ENCODE measurements around the gene EOGT. TPM values are rescaled to one million over a fixed set of nuclear protein-coding genes. Genes with fewer than 3 reads are reported as not detected.
A peak's percentile ranks its signal among the peaks of the same experiment; 100 is the strongest.

EOGT gene
- total RNA-seq, 3 donors from 2014 or later: 10.4 to 11.5 (median 10.5) TPM

DNA sequence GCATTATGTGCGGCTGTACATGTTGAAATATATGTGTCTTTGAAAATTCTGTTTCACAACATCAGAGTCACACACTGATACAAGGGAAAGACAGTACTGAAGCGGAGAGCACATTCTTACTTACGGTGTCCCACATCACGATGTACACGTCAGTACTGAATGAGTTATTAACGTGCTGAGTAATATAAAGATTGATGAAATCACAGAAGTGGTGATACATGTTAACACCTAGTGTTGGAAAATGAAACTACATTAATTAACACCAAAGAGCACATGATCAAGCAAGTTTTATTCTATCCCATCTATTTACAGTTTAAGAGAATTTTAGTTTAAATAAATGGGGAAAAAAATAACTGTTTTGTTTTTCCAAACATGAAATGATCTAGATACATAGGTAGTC lies 15.6 kb downstream of the EOGT start:
- peak; percentile 78 to 93 for ATAC-seq

DNA sequence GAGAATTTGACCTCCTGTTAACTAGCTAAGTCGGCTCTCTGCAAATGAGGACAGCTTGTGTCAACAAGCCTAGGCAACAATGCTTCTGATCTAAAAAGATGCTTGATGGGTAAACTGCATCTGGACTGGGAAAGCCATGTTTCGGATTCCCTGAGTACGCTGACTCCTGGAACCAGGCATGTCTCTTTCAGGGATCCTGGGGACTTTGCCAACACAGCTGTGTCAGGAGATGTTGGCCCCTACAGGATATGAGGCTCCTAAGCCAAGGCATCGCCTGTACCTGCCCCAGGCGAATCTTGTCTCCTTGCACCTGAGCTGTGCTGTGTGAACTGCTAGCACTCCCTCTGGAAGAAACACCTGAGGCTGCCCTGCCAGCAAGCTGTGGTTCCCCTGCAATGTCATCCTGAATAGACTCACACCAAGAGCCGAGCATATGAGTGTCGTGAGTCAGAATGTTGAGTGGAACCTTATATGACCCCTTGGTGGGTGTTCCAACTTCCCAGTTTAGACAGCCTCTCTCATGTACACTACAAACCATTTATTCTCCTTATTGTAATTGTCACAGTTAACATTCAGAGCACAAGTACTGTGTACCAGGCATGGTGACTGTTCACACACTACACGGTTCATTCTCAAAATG lies 17.0 kb downstream of the EOGT start:
- H3K36me3 Mint-ChIP-seq (ENCODE audit: insufficient read depth): peaks cover 48% of the 10 kb centered on the region
- H3K4me3 Mint-ChIP-seq: no peak overlapping the region
- no peaks in the 10 kb centered on the region for H3K9me3 Mint-ChIP-seq
- ATAC-seq (peak; percentile 36 to 53), DNase-seq (no peak)
- peaks cover 6% of the 10 kb centered on the region for H3K4me1 Mint-ChIP-seq (ENCODE audit: low read depth)
- H3K27me3 Mint-ChIP-seq (ENCODE audit: low read depth): no peaks in the 10 kb centered on the region

More for the DNA sequence above, 15.6 kb downstream of the EOGT start:
- H3K36me3 Mint-ChIP-seq (ENCODE audit: insufficient read depth): peaks cover 40% of the 10 kb centered on the region
- H3K9me3 Mint-ChIP-seq: no peaks in the 10 kb centered on the region
- H3K4me1 Mint-ChIP-seq (ENCODE audit: low read depth): peaks cover 6% of the 10 kb centered on the region
- no peak for DNase-seq
- H3K4me3 Mint-ChIP-seq: no peak overlapping the region
- H3K27me3 Mint-ChIP-seq (ENCODE audit: low read depth): no peaks in the 10 kb centered on the region

DNA sequence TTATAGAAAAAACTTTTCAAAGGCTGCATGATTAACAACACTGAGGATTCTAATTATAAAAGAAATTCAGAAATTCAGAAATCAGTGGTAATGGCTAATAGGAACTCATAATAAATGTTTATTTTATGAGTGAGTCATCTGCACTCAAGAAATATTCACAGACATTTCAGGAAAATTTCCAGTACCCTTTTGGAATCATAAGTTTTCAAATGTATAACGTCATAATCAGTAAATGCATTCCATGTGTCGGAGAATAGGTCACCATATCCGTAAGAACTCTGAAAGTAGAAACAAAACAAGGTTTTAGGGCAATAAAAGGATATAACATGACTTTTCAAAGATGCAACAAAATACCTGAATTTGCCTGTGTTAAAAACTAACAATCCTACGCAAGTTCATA lies 24.7 kb downstream of the EOGT start:
- DNase-seq (no peak), ATAC-seq (no peak)
- no peaks in the 10 kb centered on the region for H3K9me3 Mint-ChIP-seq
- H3K36me3 Mint-ChIP-seq (ENCODE audit: insufficient read depth): peaks cover 63% of the 10 kb centered on the region
- H3K4me1 Mint-ChIP-seq (ENCODE audit: low read depth): no peaks in the 10 kb centered on the region
- no peaks in the 10 kb centered on the region for H3K27me3 Mint-ChIP-seq (ENCODE audit: low read depth)
- H3K4me3 Mint-ChIP-seq: no peak overlapping the region

DNA sequence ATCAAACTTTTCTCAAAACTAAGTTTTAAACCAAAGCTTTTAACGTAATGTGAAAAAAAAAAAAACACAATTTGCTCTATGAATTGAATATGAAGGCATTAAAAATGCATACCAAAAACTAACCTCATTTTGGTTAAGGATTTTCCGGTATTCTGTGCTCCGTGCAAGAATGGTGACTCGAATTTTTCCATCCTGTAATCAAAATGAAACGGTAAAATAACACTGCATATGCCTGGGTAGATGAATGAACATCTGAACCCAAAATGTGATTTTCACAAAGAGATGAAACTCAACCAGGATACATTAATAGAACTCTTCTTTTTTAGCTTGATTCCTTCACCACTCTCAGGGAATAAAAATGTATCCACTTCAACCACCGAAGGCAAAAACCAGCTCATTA lies 26.2 kb downstream of the EOGT start:
- DNase-seq (no peak), ATAC-seq (no peak)
- Mint-ChIP-seq H3K4me3 (no peak overlapping the region), H3K36me3 (ENCODE audit: insufficient read depth) (peaks cover 59% of the 10 kb centered on the region), H3K4me1 (ENCODE audit: low read depth) (no peaks in the 10 kb centered on the region), H3K27me3 (ENCODE audit: low read depth) (no peaks in the 10 kb centered on the region), H3K9me3 (no peaks in the 10 kb centered on the region)

DNA sequence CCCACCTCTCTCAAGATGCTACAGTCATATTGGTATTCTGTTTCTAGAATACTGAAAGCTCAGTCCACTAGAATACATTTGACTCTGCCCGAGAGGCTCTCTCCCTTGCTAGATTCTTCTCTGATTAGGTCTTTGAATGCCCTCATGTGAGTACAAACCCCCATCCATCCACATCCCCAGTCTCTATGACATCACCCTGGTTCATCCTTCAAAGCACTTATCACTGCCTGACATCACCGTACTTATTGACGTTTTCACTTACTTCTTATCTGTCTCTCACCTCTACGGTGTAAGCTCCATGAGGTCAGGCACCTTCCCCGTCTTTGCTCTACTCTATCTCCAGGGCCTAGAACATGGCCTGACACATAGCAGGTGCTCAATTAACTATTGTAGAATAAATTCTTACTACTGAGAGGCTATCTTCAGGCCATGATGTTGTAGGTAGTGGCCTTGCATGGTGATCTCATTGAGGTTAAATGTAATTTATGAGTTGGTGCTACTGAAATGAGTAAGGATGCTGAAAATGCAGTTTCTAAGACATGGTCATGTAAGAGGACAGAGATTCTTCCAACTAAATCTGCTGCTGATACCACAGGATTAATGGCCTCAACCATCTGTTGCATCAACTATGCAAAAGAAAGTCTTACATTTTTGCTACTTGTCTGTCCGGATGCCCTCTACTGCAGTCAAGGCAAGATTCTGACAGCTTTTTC lies 26.8 kb downstream of the EOGT start:
- H3K27me3 Mint-ChIP-seq (ENCODE audit: low read depth): no peaks in the 10 kb centered on the region
- H3K4me3 Mint-ChIP-seq: no peak overlapping the region
- peaks cover 54% of the 10 kb centered on the region for H3K36me3 Mint-ChIP-seq (ENCODE audit: insufficient read depth)
- DNase-seq (no peak), ATAC-seq (peak in 1 of 2 donors; percentile 50)
- no peaks in the 10 kb centered on the region for H3K4me1 Mint-ChIP-seq (ENCODE audit: low read depth)
- H3K9me3 Mint-ChIP-seq: no peaks in the 10 kb centered on the region

DNA sequence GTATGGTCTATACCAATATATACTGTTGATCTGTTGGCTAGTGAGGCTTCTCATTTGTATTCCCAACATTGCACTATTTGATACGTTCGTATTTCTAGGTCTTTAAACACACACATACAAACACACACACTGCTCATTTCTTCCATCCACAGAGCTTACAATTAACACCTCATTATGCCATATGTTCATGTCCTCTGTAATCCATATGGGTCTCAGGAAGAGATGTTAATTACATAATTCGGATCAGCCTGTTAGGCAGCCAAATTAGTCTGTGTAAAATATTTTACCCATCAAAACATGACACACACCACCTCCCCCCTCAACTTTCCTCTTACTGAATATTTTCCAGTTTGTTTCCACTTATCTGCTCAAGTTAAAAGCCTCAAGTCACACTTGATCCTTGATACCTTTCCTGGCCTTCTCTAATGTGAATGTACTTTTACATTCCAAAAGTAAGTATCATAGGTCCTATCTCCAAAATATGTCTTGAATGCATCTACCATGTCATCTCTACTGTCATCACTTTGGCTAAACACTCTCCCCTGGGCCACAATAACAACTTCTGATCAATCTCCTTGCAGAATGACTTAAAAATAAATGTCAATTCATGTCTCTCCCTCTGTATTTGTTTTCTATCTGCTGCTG lies 28.2 kb downstream of the EOGT start:
- H3K36me3 Mint-ChIP-seq (ENCODE audit: insufficient read depth): peaks cover 60% of the 10 kb centered on the region
- DNase-seq: no peak
- no peak for ATAC-seq
- no peaks in the 10 kb centered on the region for H3K9me3 Mint-ChIP-seq
- no peaks in the 10 kb centered on the region for H3K27me3 Mint-ChIP-seq (ENCODE audit: low read depth)
- H3K4me3 Mint-ChIP-seq: no peak overlapping the region
- H3K4me1 Mint-ChIP-seq (ENCODE audit: low read depth): no peaks in the 10 kb centered on the region

DNA sequence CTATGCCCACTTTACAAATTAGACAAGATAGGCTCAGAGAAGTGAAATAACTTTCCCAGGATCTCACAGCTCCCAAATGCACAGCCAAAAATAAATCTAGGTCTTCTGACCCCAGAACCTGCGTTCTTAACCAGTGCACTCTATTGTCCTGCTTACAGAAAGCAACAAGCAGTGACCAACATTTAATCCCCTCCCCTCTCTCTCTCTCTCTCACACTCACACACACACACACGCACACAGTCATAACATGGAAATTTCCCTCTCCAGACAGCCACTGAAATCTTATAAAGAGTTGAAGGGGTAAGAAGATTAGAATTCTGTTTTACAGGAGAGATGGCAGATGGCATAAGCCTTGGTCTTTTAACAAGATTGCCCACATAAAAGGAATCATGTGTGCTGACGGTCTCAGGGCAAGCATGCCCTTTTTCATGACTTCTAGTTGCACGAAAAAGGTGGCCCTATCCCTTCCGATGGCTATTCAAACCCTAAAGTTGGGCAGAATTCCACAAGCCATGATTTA lies 29.4 kb downstream of the EOGT start:
- DNase-seq: no peak
- Mint-ChIP-seq H3K9me3 (no peaks in the 10 kb centered on the region), H3K36me3 (ENCODE audit: insufficient read depth) (peaks cover 63% of the 10 kb centered on the region)

DNA sequence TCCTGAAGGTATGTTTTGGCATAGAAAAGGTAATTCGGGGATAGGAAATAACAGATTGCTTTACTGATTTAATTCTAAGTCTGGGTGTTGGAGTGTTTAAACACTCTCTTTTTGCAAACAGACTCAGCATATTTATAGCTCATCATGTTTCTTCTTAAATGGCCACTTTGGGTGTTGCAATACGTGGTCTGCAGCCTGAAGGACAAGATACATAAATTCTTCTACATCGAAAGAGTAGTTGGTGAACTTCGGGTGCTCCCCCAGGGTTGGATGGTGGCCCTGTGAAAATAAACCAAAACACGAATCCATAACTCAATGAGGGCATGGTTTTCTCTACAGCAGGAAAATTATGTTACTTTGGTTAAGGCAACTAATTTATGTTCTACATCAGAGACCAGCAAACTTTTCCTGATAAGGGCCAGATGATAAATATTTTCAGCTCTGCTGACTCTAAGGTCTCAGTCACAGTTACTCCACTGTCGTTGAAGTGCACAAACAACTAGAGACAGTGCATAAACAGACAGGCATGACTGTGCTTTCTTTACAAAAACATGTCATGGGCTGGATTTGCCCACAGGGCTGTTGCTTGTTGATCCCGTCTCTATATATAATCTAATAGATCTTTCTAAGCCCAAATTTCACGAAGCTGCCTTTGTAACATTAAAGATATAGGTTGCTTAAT lies 35.9 kb downstream of the EOGT start:
- DNase-seq: no peak
- no peaks in the 10 kb centered on the region for H3K4me1 Mint-ChIP-seq (ENCODE audit: low read depth)
- ATAC-seq: no peak
- H3K9me3 Mint-ChIP-seq: no peaks in the 10 kb centered on the region
- peaks cover 31% of the 10 kb centered on the region for H3K36me3 Mint-ChIP-seq (ENCODE audit: insufficient read depth)
- no peak overlapping the region for H3K4me3 Mint-ChIP-seq
- no peaks in the 10 kb centered on the region for H3K27me3 Mint-ChIP-seq (ENCODE audit: low read depth)

More for the DNA sequence above, 29.4 kb downstream of the EOGT start:
- no peak for ATAC-seq
- Mint-ChIP-seq H3K4me1 (ENCODE audit: low read depth) (no peaks in the 10 kb centered on the region), H3K27me3 (ENCODE audit: low read depth) (no peaks in the 10 kb centered on the region), H3K4me3 (no peak overlapping the region)

DNA sequence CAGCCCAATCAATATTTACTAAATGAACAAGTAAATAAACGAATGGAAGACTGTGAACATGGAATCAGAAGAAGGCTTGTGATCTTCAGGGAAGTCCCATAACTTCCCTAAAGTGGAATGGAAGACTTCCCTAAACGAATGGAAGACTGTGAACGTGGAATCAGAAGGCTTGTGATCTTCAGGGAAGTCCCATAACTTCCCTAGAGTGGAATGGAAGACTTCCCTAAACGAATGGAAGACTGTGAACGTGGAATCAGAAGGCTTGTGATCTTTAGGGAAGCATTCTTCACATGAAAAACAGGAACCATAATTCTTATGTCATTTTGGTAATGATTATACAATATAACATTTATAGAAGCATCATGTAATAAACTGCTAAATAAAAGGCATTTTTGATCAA lies 38.8 kb downstream of the EOGT start:
- Mint-ChIP-seq H3K27me3 (ENCODE audit: low read depth) (peaks cover 4% of the 10 kb centered on the region), H3K4me3 (no peak overlapping the region), H3K9me3 (no peaks in the 10 kb centered on the region), H3K4me1 (ENCODE audit: low read depth) (no peaks in the 10 kb centered on the region), H3K36me3 (ENCODE audit: insufficient read depth) (peaks cover 17% of the 10 kb centered on the region)
- no peak for DNase-seq
- ATAC-seq: no peak

DNA sequence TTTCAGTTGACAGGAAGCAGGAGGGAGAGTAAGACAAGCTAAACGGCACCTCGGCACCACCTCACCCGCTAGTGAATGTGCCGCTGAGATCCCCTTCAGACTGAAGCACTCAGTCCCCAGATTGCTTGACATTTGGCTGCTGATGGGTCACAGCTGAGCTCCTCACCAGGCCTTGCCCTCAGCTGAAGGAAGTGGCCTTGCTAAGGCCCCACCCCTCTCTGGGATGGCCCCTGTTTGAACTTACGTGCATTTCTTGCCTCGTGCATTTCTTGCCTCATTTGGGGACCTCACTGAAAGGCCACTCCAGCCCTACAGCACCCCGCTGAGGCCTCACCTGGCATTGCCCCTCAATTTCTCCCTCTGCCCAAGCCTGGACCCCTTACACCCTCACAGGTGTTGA lies 39.8 kb downstream of the EOGT start:
- DNase-seq: no peak
- Mint-ChIP-seq H3K4me3 (no peak overlapping the region), H3K36me3 (ENCODE audit: insufficient read depth) (peaks cover 13% of the 10 kb centered on the region), H3K9me3 (no peaks in the 10 kb centered on the region), H3K4me1 (ENCODE audit: low read depth) (no peaks in the 10 kb centered on the region), H3K27me3 (ENCODE audit: low read depth) (peaks cover 4% of the 10 kb centered on the region)
- ATAC-seq: no peak

DNA sequence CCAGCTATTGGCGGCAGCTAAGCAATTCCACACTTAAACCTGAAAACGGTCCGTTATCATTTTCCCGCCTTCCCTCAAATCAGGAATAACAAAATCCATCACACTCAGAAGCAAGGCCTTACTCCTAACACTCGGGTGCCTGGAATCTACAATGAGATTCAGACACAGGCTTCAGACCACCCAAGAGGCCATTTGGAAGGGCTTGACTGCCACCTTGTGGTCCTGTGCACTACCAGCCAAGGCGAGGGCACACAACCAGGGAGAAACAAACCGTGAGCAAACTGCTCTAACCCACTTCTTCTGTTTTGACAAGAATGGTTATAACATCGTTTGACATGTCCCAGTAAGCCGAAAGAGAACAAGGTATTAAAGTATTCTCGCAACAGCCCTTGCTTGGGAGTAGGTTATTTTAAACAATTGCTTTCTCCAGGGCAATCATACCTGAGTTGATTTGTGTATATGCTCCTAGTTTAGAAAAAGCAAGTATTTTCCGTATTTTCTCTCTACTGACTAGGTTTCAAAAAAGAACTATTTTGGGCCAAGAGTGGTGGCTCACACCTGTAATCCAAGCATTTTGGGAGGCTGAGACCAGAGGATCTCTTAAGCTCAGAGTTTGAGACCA lies 41.0 kb downstream of the EOGT start:
- DNase-seq (peak; percentile 9), ATAC-seq (peak; percentile 61 to 62)
- H3K4me1 Mint-ChIP-seq (ENCODE audit: low read depth): no peaks in the 10 kb centered on the region
- H3K36me3 Mint-ChIP-seq (ENCODE audit: insufficient read depth): peaks cover 4% of the 10 kb centered on the region
- H3K9me3 Mint-ChIP-seq: no peaks in the 10 kb centered on the region
- peaks cover 4% of the 10 kb centered on the region for H3K27me3 Mint-ChIP-seq (ENCODE audit: low read depth)
- no peak overlapping the region for H3K4me3 Mint-ChIP-seq

DNA sequence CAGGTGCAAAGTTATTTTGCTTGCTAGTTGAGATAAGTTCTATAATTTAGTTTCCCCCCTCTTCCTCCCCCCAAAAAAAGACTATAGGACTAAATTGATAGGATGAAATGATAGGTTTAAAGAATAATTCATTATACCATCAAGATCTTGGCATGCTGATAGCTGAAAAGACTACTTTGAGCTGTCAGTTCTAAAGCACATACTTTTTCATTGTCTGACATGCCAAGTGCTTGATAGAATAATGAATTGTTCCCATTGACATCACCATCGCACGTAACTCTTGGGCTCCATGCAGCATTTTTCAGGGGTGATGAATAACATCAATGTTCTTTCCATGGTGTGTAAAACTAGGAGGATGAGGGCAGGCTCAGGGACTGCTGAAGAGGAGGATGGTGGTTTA lies 48.8 kb downstream of the EOGT start:
- no peak for ATAC-seq
- H3K4me3 Mint-ChIP-seq: no peak overlapping the region
- no peak for DNase-seq
- H3K36me3 Mint-ChIP-seq (ENCODE audit: insufficient read depth): no peaks in the 10 kb centered on the region
- peaks cover 32% of the 10 kb centered on the region for H3K27me3 Mint-ChIP-seq (ENCODE audit: low read depth)
- H3K9me3 Mint-ChIP-seq: no peaks in the 10 kb centered on the region
- H3K4me1 Mint-ChIP-seq (ENCODE audit: low read depth): no peaks in the 10 kb centered on the region

DNA sequence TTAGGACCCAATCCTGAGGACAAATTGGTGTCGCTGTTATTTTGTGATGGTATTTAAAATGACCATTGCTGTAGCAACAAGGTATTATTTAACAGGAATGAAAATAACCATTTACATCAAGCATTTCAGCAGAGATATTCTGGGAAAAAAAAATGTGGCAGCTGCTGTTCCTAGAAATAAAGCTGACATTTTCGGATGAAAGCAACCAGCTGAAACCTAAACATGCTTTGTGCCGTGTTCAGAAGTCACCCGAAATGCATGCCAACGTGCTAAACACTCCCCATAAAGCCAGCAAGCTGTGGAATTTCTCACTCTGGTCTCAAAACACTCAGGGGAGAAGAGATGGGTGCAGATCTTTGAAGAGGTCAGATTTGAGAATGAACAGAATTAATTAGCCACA lies 49.6 kb downstream of the EOGT start:
- H3K9me3 Mint-ChIP-seq: no peaks in the 10 kb centered on the region
- H3K27me3 Mint-ChIP-seq (ENCODE audit: low read depth): peaks cover 40% of the 10 kb centered on the region
- H3K4me3 Mint-ChIP-seq: no peak overlapping the region
- H3K4me1 Mint-ChIP-seq (ENCODE audit: low read depth): no peaks in the 10 kb centered on the region
- no peak for ATAC-seq
- DNase-seq: no peak
- no peaks in the 10 kb centered on the region for H3K36me3 Mint-ChIP-seq (ENCODE audit: insufficient read depth)

DNA sequence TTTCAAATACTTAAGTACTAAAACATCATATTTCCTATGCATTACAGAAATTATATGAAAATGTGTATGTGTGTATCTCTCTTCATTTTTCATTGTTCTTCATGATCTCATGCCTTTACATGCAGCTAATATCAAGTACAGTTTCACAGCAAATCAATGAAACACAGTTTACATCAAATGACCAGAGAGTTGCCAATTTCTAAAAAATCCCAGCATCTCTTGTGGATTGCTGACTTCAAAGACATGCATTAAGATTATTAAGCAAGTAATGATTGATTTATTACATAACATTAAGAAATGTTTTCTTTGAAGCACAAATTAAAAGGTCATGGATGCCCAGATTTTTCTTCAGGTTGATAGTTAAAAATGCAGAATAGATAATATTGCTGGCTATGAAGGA lies 50.1 kb downstream of the EOGT start:
- Mint-ChIP-seq H3K27me3 (ENCODE audit: low read depth) (peaks cover 42% of the 10 kb centered on the region), H3K4me3 (no peak overlapping the region), H3K36me3 (ENCODE audit: insufficient read depth) (no peaks in the 10 kb centered on the region), H3K9me3 (no peaks in the 10 kb centered on the region), H3K4me1 (ENCODE audit: low read depth) (no peaks in the 10 kb centered on the region)
- DNase-seq: no peak
- no peak for ATAC-seq
